OCI-LY1 (cell line): Measurements from ENCODE around the gene ANKRD11.

Source experiments
- H2AFZ ChIP-seq: fragments of 200-600 bp; sonication (generic), shearing (Covaris generic); 2 replicates; pipeline ENCODE4 v1.6.0; 2014; ENCODE audit warnings: antibody characterized with exemption, mild to moderate bottlenecking, low read length
- H3F3A ChIP-seq: fragments of 200-600 bp; sonication (generic), shearing (Covaris generic); 2 replicates; pipeline ENCODE4 v1.6.0; 2014; ENCODE audit warnings: mild to moderate bottlenecking, antibody characterized with exemption, low read length, moderate library complexity; ENCODE audit not compliant: insufficient read depth
- H3K27ac ChIP-seq: fragments of 200-600 bp; sonication (generic); 2 replicates; pipeline ENCODE4 v1.5.1; 2014; ENCODE audit warnings: low read length, mixed run types, mild to moderate bottlenecking, low read depth; ENCODE audit not compliant: poor library complexity, severe bottlenecking
- H3K27me3 ChIP-seq: fragments of 200-600 bp; sonication (generic); 2 replicates; pipeline ENCODE4 v1.6.0; 2014; ENCODE audit warnings: antibody characterized with exemption, mild to moderate bottlenecking, low read length, moderate library complexity; ENCODE audit not compliant: insufficient read depth
- H3K36me3 ChIP-seq: fragments of 200-600 bp; sonication (generic); 2 replicates; pipeline ENCODE4 v1.6.1; 2014; ENCODE audit warnings: mild to moderate bottlenecking, antibody characterized with exemption, low read length, moderate library complexity, mixed read lengths; ENCODE audit not compliant: insufficient read depth
- H3K4me1 ChIP-seq: fragments of 200-600 bp; sonication (generic); 2 replicates; pipeline ENCODE4 v1.5.1; 2014; ENCODE audit warnings: mild to moderate bottlenecking, low read length, moderate library complexity; ENCODE audit not compliant: insufficient read depth, severe bottlenecking
- H3K4me2 ChIP-seq: fragments of 200-600 bp; sonication (generic), shearing (Covaris generic); 2 replicates; pipeline ENCODE4 v1.6.1; 2014; ENCODE audit warnings: low read length
- H3K4me3 ChIP-seq: fragments of 200-600 bp; sonication (generic); 2 replicates; pipeline ENCODE4 v1.5.1; 2014; ENCODE audit warnings: low read length, low read depth, mild to moderate bottlenecking, mixed read lengths; ENCODE audit not compliant: poor library complexity, severe bottlenecking
- H3K79me2 ChIP-seq: fragments of 200-600 bp; shearing (Covaris generic); 2 replicates; pipeline ENCODE4 v1.6.1; 2016; ENCODE audit warnings: mixed run types, low read length, mixed read lengths; ENCODE audit not compliant: insufficient read depth
- H3K9ac ChIP-seq: fragments of 200-600 bp; sonication (generic), shearing (Covaris generic); 2 replicates; pipeline ENCODE4 v1.6.1; 2014; ENCODE audit warnings: mild to moderate bottlenecking, low read length, mixed read lengths
- H3K9me2 ChIP-seq: fragments of 200-600 bp; sonication (generic), shearing (Covaris generic); 2 replicates; pipeline ENCODE4 v1.6.1; 2014; ENCODE audit warnings: low read depth, mild to moderate bottlenecking, low read length, mixed read lengths
- H3K9me3 ChIP-seq: fragments of 200-600 bp; shearing (Covaris generic); 2 replicates; pipeline ENCODE4 v1.6.1; 2014; ENCODE audit warnings: low read length, mixed read lengths
- H4K20me1 ChIP-seq: fragments of 200-600 bp; sonication (generic), shearing (Covaris generic); 2 replicates; pipeline ENCODE4 v1.6.0; 2016; ENCODE audit warnings: mild to moderate bottlenecking, low read length; ENCODE audit not compliant: insufficient read depth
- CTCF ChIP-seq: fragments of 200-600 bp; sonication (generic), shearing (Covaris generic); IDR thresholded peaks from 2 replicates; pipeline ENCODE4 v1.5.1; 2017; ENCODE audit warnings: mild to moderate bottlenecking, antibody characterized with exemption, low read length, moderate library complexity, mixed read lengths
- EZH2 ChIP-seq: fragments of 200-600 bp; sonication (generic), shearing (Covaris generic); IDR thresholded peaks from 2 replicates; pipeline ENCODE4 v1.8.0; 2017; ENCODE audit warnings: borderline replicate concordance, mixed run types, mild to moderate bottlenecking, antibody characterized with exemption, low read length, moderate library complexity, mixed read lengths

ANKRD11 gene

GRCh38 chr16:89375686-89376085 is 114.7 kb downstream of the ANKRD11 start:
- H3K79me2 ChIP-seq = peaks cover 85% of the 10 kb centered on the region
- H3K36me3 ChIP-seq = peaks cover 12% of the 10 kb centered on the region; the same call in 1 of the 2 replicates
- peaks cover 35% of the 10 kb centered on the region for H3K4me1 ChIP-seq
- H3K4me2 ChIP-seq = peak overlapping the region; percentile 89
- no peak overlapping the region for H3K9ac ChIP-seq
- H3F3A ChIP-seq = peaks cover 4% of the 10 kb centered on the region; the same call in 1 of the 2 replicates
- no peaks in the 10 kb centered on the region for H3K9me2 ChIP-seq
- peak overlapping the region; percentile 66 for H3K27ac ChIP-seq
- peak overlapping the region; percentile 48 for H3K4me3 ChIP-seq
- H3K9me3 ChIP-seq = no peaks in the 10 kb centered on the region
- 0 out of 2 replicates have a peak, but pooled peaks cover 5% of the 10 kb centered on the region for H4K20me1 ChIP-seq
- TF ChIP-seq EZH2 (no peak), CTCF (no peak)
- H2AFZ ChIP-seq = no peak overlapping the region
- no peaks in the 10 kb centered on the region for H3K27me3 ChIP-seq

GRCh38 chr16:89375021-89375420 is 115.3 kb downstream of the ANKRD11 start:
- Histone ChIP-seq H3K9me3 (no peaks in the 10 kb centered on the region), H4K20me1 (0 out of 2 replicates have a peak, but pooled peaks cover 5% of the 10 kb centered on the region), H3F3A (peaks cover 4% of the 10 kb centered on the region; the same call in 1 of the 2 replicates), H3K79me2 (peaks cover 83% of the 10 kb centered on the region), H3K27ac (peak overlapping the region; percentile 66), H3K4me3 (peak overlapping the region; percentile 48), H3K36me3 (peaks cover 12% of the 10 kb centered on the region; the same call in 1 of the 2 replicates), H3K9ac (peak overlapping the region; percentile 16; the same call in 1 of the 2 replicates), H2AFZ (no peak overlapping the region), H3K4me1 (peaks cover 28% of the 10 kb centered on the region), H3K4me2 (peak overlapping the region; percentile 89), H3K9me2 (no peaks in the 10 kb centered on the region), H3K27me3 (no peaks in the 10 kb centered on the region)
- TF ChIP-seq CTCF (no peak), EZH2 (no peak)

GRCh38 chr16:89374393-89374960 is 115.9 kb downstream of the ANKRD11 start:
- Histone ChIP-seq H3K9ac (no peak overlapping the region; the same call in 1 of the 2 replicates), H3K9me2 (no peaks in the 10 kb centered on the region), H4K20me1 (0 out of 2 replicates have a peak, but pooled peaks cover 5% of the 10 kb centered on the region), H3K4me1 (peaks cover 23% of the 10 kb centered on the region), H3K27ac (peak overlapping the region; percentile 66), H2AFZ (no peak overlapping the region), H3K9me3 (no peaks in the 10 kb centered on the region), H3F3A (peaks cover 4% of the 10 kb centered on the region; the same call in 1 of the 2 replicates), H3K4me3 (peak overlapping the region; percentile 48), H3K27me3 (no peaks in the 10 kb centered on the region), H3K36me3 (peaks cover 12% of the 10 kb centered on the region; the same call in 1 of the 2 replicates), H3K4me2 (peak overlapping the region; percentile 89), H3K79me2 (peaks cover 84% of the 10 kb centered on the region)
- TF ChIP-seq EZH2 = no peak
- TF ChIP-seq CTCF = peak; percentile 4; the same call in 1 of the 2 replicates
